Left lung (tissue), 10 donors: ENCODE results near the gene MTHFSD. TPM values are rescaled to one million over a fixed set of nuclear protein-coding genes. Genes with fewer than 3 reads are reported as not detected.

Source experiments
- ATAC-seq: fragments of 200-7000 bp; cut with Tn5 transposase; one replicate; pipeline ENCODE4 v1.9.1; 2020; ENCODE audit warnings: moderate library complexity
- DNase-seq, 4 donors: peaks; one replicate each; pipeline ENCODE4 v3.0.0-alpha.2; 2013 to 2020
- H3K27ac ChIP-seq, 2 donors: fragments of 200-600 bp; sonication (generic) in 1 of 2; one replicate each; pipeline versions ENCODE4 v1.5.0 to v1.8.0; 2020 to 2021
- H3K27me3 ChIP-seq, 2 donors: fragments of 200-600 bp; sonication (generic) in 1 of 2; one replicate each; pipeline versions ENCODE4 v1.5.0 to v1.8.0; 2020 to 2021
- H3K36me3 ChIP-seq, 2 donors: fragments of 200-600 bp; sonication (generic) in 1 of 2; one replicate each; pipeline versions ENCODE4 v1.5.0 to v1.8.0; 2020 to 2021
- H3K4me1 ChIP-seq, 2 donors: fragments of 200-600 bp; one replicate each; pipeline ENCODE4 v1.8.0; 2021
- H3K4me3 ChIP-seq, 2 donors: fragments of 200-600 bp; sonication (generic) in 1 of 2; one replicate each; pipeline versions ENCODE4 v1.5.0 to v1.8.0; 2020 to 2021; ENCODE audit warnings: mild to moderate bottlenecking in 1 of 2
- H3K9me3 ChIP-seq, 2 donors: fragments of 200-600 bp; sonication (generic) in 1 of 2; one replicate each; pipeline versions ENCODE4 v1.5.0 to v1.8.0; 2020 to 2021
- intact Hi-C, 2 donors: fragments of 100-400 bp; cut with DNase I; formaldehyde crosslinking; loops; one replicate each; pipeline versions ENCODE4 v1.11.2 to v1.14.2; 2022
- polyA plus RNA-seq, 6 donors: library from polyadenylated mRNA; unstranded; fragments of 120-200 nt; gene quantifications; one replicate each; pipeline ENCODE4 v1.2.1, GENCODE V29; 2013; ENCODE audit not compliant: insufficient read length in 6 of 6
- total RNA-seq, 2 donors: library from RNA; stranded (reverse); fragmentation: NEBNext Ultra II Directional; extraction: Animal tissue kit (Norgen Biotek cat#: 25700); gene quantifications; one replicate each; pipeline ENCODE4 v1.2.1, GENCODE V29; 2021
- TF ChIP-seq, protein P1 (sequence below), 2 donors: fragments of 200-600 bp; sonication (generic) in 1 of 2; IDR thresholded peaks; one replicate each; pipeline versions ENCODE4 v1.5.0 to v1.8.0; 2021; ENCODE audit warnings: antibody characterized with exemption in 2 of 2
- donor health status: DM: no; HTN: yes; CAD: no.
- donor health status: DM: no; HTN: no; CAD: no.

The MTHFSD gene
- total and polyA plus RNA-seq, 8 donors: 19.7 to 32.5 (median 28.5) TPM

DNA sequence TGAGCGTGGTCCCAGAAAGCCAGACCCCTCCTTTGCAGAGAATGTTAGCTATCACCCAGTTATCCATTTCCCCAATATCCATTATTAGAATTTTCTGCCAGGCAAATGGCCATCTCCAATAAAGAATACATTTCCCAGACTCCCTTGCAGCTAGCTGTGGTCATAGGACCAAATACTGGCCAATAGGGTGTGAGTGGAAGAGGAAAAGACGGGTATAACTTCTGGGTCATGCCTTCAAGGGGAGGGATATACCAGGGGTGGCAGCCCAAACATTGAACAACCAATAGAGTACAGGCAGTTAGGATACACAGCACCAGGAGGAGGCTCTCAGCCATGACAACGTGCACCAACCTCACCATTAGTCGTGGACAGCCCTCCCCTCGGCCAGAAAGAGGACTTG lies 70.8 kb downstream of the MTHFSD start:
- no peak for DNase-seq
- Histone ChIP-seq H3K27me3 (peaks cover 0 to 58% of the 10 kb centered on the region in 2 donors), H3K4me1 (no peaks in the 10 kb centered on the region), H3K4me3 (no peak overlapping the region), H3K36me3 (peaks cover 0 to 4% of the 10 kb centered on the region in 2 donors), H3K27ac (no peak overlapping the region), H3K9me3 (peaks cover 0 to 10% of the 10 kb centered on the region in 2 donors)
- intact Hi-C loops: no loop called here
- ATAC-seq: no peak
- TF ChIP-seq, protein P1, sequence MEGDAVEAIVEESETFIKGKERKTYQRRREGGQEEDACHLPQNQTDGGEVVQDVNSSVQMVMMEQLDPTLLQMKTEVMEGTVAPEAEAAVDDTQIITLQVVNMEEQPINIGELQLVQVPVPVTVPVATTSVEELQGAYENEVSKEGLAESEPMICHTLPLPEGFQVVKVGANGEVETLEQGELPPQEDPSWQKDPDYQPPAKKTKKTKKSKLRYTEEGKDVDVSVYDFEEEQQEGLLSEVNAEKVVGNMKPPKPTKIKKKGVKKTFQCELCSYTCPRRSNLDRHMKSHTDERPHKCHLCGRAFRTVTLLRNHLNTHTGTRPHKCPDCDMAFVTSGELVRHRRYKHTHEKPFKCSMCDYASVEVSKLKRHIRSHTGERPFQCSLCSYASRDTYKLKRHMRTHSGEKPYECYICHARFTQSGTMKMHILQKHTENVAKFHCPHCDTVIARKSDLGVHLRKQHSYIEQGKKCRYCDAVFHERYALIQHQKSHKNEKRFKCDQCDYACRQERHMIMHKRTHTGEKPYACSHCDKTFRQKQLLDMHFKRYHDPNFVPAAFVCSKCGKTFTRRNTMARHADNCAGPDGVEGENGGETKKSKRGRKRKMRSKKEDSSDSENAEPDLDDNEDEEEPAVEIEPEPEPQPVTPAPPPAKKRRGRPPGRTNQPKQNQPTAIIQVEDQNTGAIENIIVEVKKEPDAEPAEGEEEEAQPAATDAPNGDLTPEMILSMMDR (IDR thresholded peaks at IDR 0.05): no peak

DNA sequence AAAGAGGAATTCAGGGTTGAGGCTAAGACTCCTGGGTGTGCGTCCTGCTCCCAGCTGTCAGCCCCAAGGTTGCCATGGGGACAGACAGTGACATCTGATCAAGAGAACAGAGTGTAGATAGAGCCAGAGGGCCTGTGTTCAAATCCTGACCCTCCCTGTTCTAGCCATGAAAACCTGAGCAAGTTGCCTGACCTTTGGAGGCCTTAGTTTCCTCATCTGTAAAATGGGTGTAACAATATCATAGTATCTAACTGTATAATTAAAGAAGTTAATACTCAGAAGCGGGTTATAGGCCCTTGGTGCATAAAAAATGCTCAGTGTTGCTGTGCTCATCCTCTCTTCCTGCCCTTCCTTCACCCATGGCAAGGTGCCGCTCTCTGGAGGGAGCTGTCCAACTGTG lies 73.4 kb downstream of the MTHFSD start:
- Histone ChIP-seq H3K27me3 (peaks cover 0 to 49% of the 10 kb centered on the region in 2 donors), H3K36me3 (peaks cover 0 to 4% of the 10 kb centered on the region in 2 donors)
- no peak for ATAC-seq

GRCh38 chr16:86480444-86480843 lies 74.6 kb downstream of the MTHFSD start:
- ATAC-seq: no peak
- Histone ChIP-seq H3K27me3 (peaks cover 0 to 43% of the 10 kb centered on the region in 2 donors), H3K36me3 (peaks cover 0 to 4% of the 10 kb centered on the region in 2 donors), H3K4me1 (peaks cover 0 to 14% of the 10 kb centered on the region in 2 donors), H3K27ac (no peak overlapping the region), H3K4me3 (no peak overlapping the region), H3K9me3 (peaks cover 0 to 10% of the 10 kb centered on the region in 2 donors)
- intact Hi-C loops: no loop called here
- TF ChIP-seq, protein P1 (IDR thresholded peaks at IDR 0.05): no peak
- DNase-seq: no peak

More for the DNA sequence above, 73.4 kb downstream of the MTHFSD start:
- H3K9me3 ChIP-seq: peaks cover 0 to 10% of the 10 kb centered on the region in 2 donors
- TF ChIP-seq, protein P1 (IDR thresholded peaks at IDR 0.05): no peak
- H3K27ac ChIP-seq: no peak overlapping the region
- no peak overlapping the region for H3K4me3 ChIP-seq
- peaks cover 0 to 14% of the 10 kb centered on the region in 2 donors for H3K4me1 ChIP-seq
- intact Hi-C loops: no loop called here
- DNase-seq: no peak

Other genes starting within 250 kb of the MTHFSD start
- 10 to 100 TPM; 21.7 to 30.3 TPM for gene FOXF1, start 44.7 kb downstream of the MTHFSD start, total RNA-seq
- 10 to 100 TPM; 35.6 to 51.1 (median 44.8) TPM for gene FOXF1, start 44.7 kb downstream of the MTHFSD start, polyA plus RNA-seq
- gene FOXC2, start 11.6 kb upstream of the MTHFSD start, total RNA-seq: 1 to 10 TPM in 1 of 2 donors, under 1 TPM in 1; 0.41 to 2.0 TPM
- gene FOXC2, start 11.6 kb upstream of the MTHFSD start, polyA plus RNA-seq: 1 to 10 TPM in 3 of 6 donors, under 1 TPM in 3; 0.59 to 1.5 (median 0.93) TPM
- under 1 TPM; 0.99 TPM for gene FOXL1, start 23.3 kb upstream of the MTHFSD start, total RNA-seq
- gene FOXL1, start 23.3 kb upstream of the MTHFSD start, polyA plus RNA-seq: 1 to 10 TPM; 4.7 to 6.8 (median 5.6) TPM